ENCODE results near the gene ATXN7L1.

Gene ATXN7L1

GRCh38 chr7:105637755-105638154, 238.6 kb downstream of the ATXN7L1 start:
- DNase-seq, result no peak
- no peaks in the 10 kb centered on the region for H3K4me1 ChIP-seq (ENCODE audit: low read length)
- H3K4me2 ChIP-seq (ENCODE audit: low read depth, low read length), result no peak overlapping the region
- no peak overlapping the region for H3K4me3 ChIP-seq (ENCODE audit: low read length)
- no peaks in the 10 kb centered on the region for H3K9me3 ChIP-seq (replicated peaks; ENCODE audit: insufficient read depth, low read length)
- no peak overlapping the region for H3K9ac ChIP-seq (ENCODE audit: low read length)
- no peaks in the 10 kb centered on the region for H3K36me3 ChIP-seq (replicated peaks; ENCODE audit: insufficient read depth, low read length)
- no peak for TF ChIP-seq CTCF (IDR thresholded peaks at IDR 0.05; ENCODE audit: low read length)
- no peak for TF ChIP-seq EZH2 (optimal IDR thresholded peaks at IDR 0.05; ENCODE audit: low read depth, low read length)
- no peak for TF ChIP-seq EZH2phosphoT487 (IDR thresholded peaks at IDR 0.05; ENCODE audit: low read length)
- no peak overlapping the region for H2AFZ ChIP-seq (ENCODE audit: low read length)
- no peaks in the 10 kb centered on the region for H3K9me2 ChIP-seq (replicated peaks; ENCODE audit: insufficient read depth, low read length)
- H3F3A ChIP-seq (ENCODE audit: insufficient read depth, low read length), result no peaks in the 10 kb centered on the region
- H3K79me2 ChIP-seq (ENCODE audit: low read length), result no peaks in the 10 kb centered on the region
- no peaks in the 10 kb centered on the region for H4K20me1 ChIP-seq (ENCODE audit: insufficient read depth, low read length)
- H3K27me3 ChIP-seq (replicated peaks; ENCODE audit: insufficient read depth, low read length), result no peaks in the 10 kb centered on the region
- no peak overlapping the region for H3K27ac ChIP-seq (ENCODE audit: low read length)

- Histone ChIP-seq H3K9me2 (replicated peaks; ENCODE audit: insufficient read depth, low read length) (no peaks in the 10 kb centered on the region), H3K27me3 (replicated peaks; ENCODE audit: insufficient read depth, low read length) (no peaks in the 10 kb centered on the region), H2AFZ (ENCODE audit: low read length) (no peak overlapping the region), H3K79me2 (ENCODE audit: low read length) (no peaks in the 10 kb centered on the region), H4K20me1 (ENCODE audit: insufficient read depth, low read length) (no peaks in the 10 kb centered on the region), H3K9ac (ENCODE audit: low read length) (no peak overlapping the region), H3K36me3 (replicated peaks; ENCODE audit: insufficient read depth, low read length) (no peaks in the 10 kb centered on the region), H3K4me3 (ENCODE audit: low read length) (no peak overlapping the region), H3K9me3 (replicated peaks; ENCODE audit: insufficient read depth, low read length) (no peaks in the 10 kb centered on the region), H3K4me1 (ENCODE audit: low read length) (no peaks in the 10 kb centered on the region), H3K27ac (ENCODE audit: low read length) (no peak overlapping the region), H3K4me2 (ENCODE audit: low read depth, low read length) (no peak overlapping the region), H3F3A (ENCODE audit: insufficient read depth, low read length) (no peaks in the 10 kb centered on the region)
- DNase-seq, result no peak
- TF ChIP-seq EZH2 (optimal IDR thresholded peaks at IDR 0.05; ENCODE audit: low read depth, low read length) (no peak), EZH2phosphoT487 (IDR thresholded peaks at IDR 0.05; ENCODE audit: low read length) (no peak), CTCF (IDR thresholded peaks at IDR 0.05; ENCODE audit: low read length) (no peak)
Observed at GRCh38 chr7:105636982-105637381, 239.4 kb downstream of the ATXN7L1 start.

- Histone ChIP-seq H3K9me3 (replicated peaks; ENCODE audit: insufficient read depth, low read length) (no peaks in the 10 kb centered on the region), H3K27ac (ENCODE audit: low read length) (no peak overlapping the region)
- no peak for TF ChIP-seq EZH2 (optimal IDR thresholded peaks at IDR 0.05; ENCODE audit: low read depth, low read length)
- TF ChIP-seq CTCF (IDR thresholded peaks at IDR 0.05; ENCODE audit: low read length), result no peak
- TF ChIP-seq EZH2phosphoT487 (IDR thresholded peaks at IDR 0.05; ENCODE audit: low read length), result no peak
Observed at GRCh38 chr7:105635197-105635596, 241.2 kb downstream of the ATXN7L1 start.

More at GRCh38 chr7:105635197-105635596, 241.2 kb downstream of the ATXN7L1 start:
- Histone ChIP-seq H2AFZ (ENCODE audit: low read length) (no peak overlapping the region), H3K27me3 (replicated peaks; ENCODE audit: insufficient read depth, low read length) (no peaks in the 10 kb centered on the region), H3K9ac (ENCODE audit: low read length) (no peak overlapping the region), H3K4me3 (ENCODE audit: low read length) (no peak overlapping the region), H3F3A (ENCODE audit: insufficient read depth, low read length) (no peaks in the 10 kb centered on the region), H3K79me2 (ENCODE audit: low read length) (no peaks in the 10 kb centered on the region), H3K4me2 (ENCODE audit: low read depth, low read length) (no peak overlapping the region), H3K4me1 (ENCODE audit: low read length) (no peaks in the 10 kb centered on the region), H4K20me1 (ENCODE audit: insufficient read depth, low read length) (no peaks in the 10 kb centered on the region), H3K9me2 (replicated peaks; ENCODE audit: insufficient read depth, low read length) (no peaks in the 10 kb centered on the region), H3K36me3 (replicated peaks; ENCODE audit: insufficient read depth, low read length) (no peaks in the 10 kb centered on the region)
- no peak for DNase-seq

Data from MM.1S (cell line).